Immature natural killer cell (primary cell): ENCODE results near the gene GCNT1. TPM values are rescaled to one million over a fixed set of nuclear protein-coding genes. Genes with fewer than 3 reads are reported as not detected.
"Not testable (repeated sequence)": the region's sequence is repeated elsewhere in the genome, so short reads cannot be mapped to it uniquely, and the experiment has no call there.

Experiments
- DNase-seq, 3 donors: peaks; one replicate each; pipeline ENCODE4 v3.0.0; 2022; ENCODE audit warnings: mixed read lengths in 1 of 3
- H3K27ac Mint-ChIP-seq, 6 donors: one replicate each; pipeline ENCODE4 v1.8.0; 2020; ENCODE audit warnings: mixed read lengths in 6 of 6, mild to moderate bottlenecking in 5 of 6, inconsistent platforms in 4 of 6, moderate library complexity in 3 of 6
- H3K27me3 Mint-ChIP-seq, 3 donors: one replicate each; pipeline ENCODE4 v1.8.0; 2020 to 2021; ENCODE audit warnings: low read depth in 3 of 3, mild to moderate bottlenecking in 3 of 3, mixed read lengths in 3 of 3, moderate library complexity in 3 of 3, inconsistent platforms in 1 of 3
- H3K36me3 Mint-ChIP-seq, 3 donors: one replicate each; pipeline ENCODE4 v1.8.0; 2020; ENCODE audit warnings: mixed read lengths in 3 of 3, inconsistent platforms in 2 of 3, mild to moderate bottlenecking in 2 of 3
- H3K4me1 Mint-ChIP-seq, 2 donors: one replicate each; pipeline ENCODE4 v1.8.0; 2020; ENCODE audit warnings: inconsistent platforms in 2 of 2, mild to moderate bottlenecking in 2 of 2, mixed read lengths in 2 of 2, moderate library complexity in 1 of 2
- H3K4me3 Mint-ChIP-seq, 5 donors: one replicate each; pipeline ENCODE4 v1.8.0; 2020; ENCODE audit warnings: mild to moderate bottlenecking in 5 of 5, mixed read lengths in 5 of 5, inconsistent platforms in 3 of 5, moderate library complexity in 3 of 5
- H3K9me3 Mint-ChIP-seq, 6 donors: one replicate each; pipeline ENCODE4 v1.8.0; 2020; ENCODE audit warnings: mild to moderate bottlenecking in 6 of 6, mixed read lengths in 6 of 6, inconsistent platforms in 4 of 6, moderate library complexity in 3 of 6
- polyA plus RNA-seq, 3 donors: library from polyadenylated mRNA; unstranded; fragments of 300-500 nt; fragmentation: Illumina TruSeq; gene quantifications; one replicate each; pipeline ENCODE4 v1.2.3, GENCODE V29; 2021

Gene GCNT1
- polyA plus RNA-seq, 3 donors from 2014 or later, result 4.8 to 18.9 (median 9.1) TPM

DNA sequence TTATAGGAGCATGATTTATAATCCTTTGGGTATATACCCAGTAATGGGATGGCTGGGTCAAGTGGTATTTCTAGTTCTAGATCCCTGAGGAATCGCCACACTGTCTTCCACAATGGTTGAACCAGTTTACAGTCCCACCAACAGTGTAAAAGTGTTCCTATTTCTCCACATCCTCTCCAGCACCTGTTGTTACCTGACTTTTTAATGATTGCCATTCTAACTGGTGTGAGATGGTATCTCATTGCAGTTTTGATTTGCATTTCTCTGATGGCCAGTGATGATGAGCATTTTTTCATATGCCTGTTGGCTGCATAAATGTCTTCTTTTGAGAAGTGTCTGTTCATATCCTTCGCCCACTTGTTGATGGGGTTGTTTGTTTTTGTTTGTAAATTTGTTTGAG is 20.4 kb downstream of the GCNT1 start:
- H3K36me3 Mint-ChIP-seq, result peaks cover 9 to 17% (median 13%) of the 10 kb centered on the region in 3 donors
- H3K4me3 Mint-ChIP-seq, H3K9me3 Mint-ChIP-seq, H3K27ac Mint-ChIP-seq, DNase-seq, H3K4me1 Mint-ChIP-seq, H3K27me3 Mint-ChIP-seq: not testable (repeated sequence)

DNA sequence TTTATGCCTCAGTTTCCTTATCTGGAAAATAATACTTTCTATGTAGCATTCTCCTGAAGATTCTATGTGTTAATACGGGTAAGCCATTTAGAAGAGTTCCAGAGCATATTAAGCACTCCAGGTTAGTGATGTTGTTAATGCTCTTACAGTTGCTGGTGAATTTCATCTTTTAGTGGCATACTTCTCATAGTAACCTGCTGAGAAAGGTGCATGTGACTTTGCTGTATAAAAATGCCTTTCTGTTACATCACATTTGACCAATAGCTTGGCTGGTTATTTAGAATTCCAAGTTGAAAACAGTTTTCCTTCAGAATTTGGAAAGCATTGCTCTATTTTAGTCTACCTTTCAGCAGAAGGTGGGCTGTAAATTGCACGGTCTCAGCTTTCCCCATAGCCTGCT is 27.2 kb downstream of the GCNT1 start:
- Mint-ChIP-seq H3K4me3 (no peak overlapping the region), H3K27me3 (peaks cover 0 to 2% (median 0%) of the 10 kb centered on the region in 3 donors), H3K4me1 (peaks cover 21 to 37% of the 10 kb centered on the region in 2 donors), H3K9me3 (no peaks in the 10 kb centered on the region), H3K27ac (no peak overlapping the region), H3K36me3 (peaks cover 0 to 7% (median 4%) of the 10 kb centered on the region in 3 donors)
- no peak for DNase-seq

DNA sequence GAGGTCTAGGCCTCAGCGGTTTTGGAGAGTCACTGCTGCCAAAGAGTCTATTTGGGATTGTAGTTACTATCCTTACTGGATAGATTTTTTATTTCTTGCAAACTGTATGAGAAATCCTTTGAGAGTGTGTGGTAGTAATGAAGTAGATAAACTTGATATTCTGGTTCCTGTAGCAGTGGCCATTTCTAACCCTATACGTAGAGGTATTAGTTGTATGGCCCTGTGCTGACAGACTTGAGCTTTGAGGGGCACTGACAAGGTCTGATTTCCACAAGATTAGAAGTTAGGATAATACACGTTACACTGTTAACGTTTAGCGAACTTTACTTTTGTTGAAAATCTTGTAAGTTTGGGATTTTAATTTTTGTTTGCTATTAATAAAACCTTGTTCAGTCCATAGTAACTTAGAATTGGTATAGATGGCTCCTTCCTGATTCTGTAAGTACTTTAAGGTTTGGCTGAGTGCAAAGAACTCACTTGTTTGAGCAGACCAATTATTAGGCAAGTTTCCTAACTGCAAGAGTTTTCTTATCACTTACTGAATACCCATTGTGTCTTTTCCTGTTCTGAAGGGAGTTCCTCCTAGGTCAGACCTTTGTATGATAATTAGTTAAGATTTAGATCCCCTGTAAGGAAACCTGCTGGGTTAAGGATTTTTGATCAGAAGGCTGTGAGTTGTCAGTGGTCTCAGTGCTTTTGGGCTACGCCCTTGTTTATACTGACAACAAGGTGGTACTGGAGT is 31.4 kb downstream of the GCNT1 start:
- peaks cover 0 to 2% (median 0%) of the 10 kb centered on the region in 6 donors for H3K9me3 Mint-ChIP-seq
- peak overlapping the region in 1 of 6 donors; percentile 27 for H3K27ac Mint-ChIP-seq
- no peak for DNase-seq
- H3K4me3 Mint-ChIP-seq, result peak overlapping the region in 1 of 5 donors; percentile 7
- H3K36me3 Mint-ChIP-seq, result peaks cover 4 to 15% (median 11%) of the 10 kb centered on the region in 3 donors
- peaks cover 23 to 41% of the 10 kb centered on the region in 2 donors for H3K4me1 Mint-ChIP-seq
- H3K27me3 Mint-ChIP-seq, result peaks cover 0 to 2% (median 0%) of the 10 kb centered on the region in 3 donors

DNA sequence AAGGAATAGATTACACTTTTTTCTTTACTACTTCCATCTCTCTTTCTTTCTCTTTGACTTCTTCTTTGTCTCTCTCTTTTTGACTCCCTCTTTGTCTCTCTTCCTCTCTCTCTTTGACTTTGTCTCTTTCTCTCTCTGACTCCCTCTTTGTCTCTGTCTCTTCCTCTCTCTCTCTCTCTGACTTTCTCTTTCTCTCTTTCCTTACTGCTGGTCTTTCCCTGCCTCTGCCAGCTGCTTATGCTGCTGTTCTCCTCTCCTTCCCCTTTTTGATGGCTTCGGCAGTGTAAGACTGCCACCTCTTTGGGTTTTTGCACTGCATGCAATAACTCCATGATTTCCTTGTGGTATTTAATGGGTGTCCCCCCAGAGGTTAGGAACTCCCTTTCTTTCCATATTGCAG is 32.1 kb downstream of the GCNT1 start:
- DNase-seq, H3K9me3 Mint-ChIP-seq, H3K27me3 Mint-ChIP-seq: not testable (repeated sequence)
- Mint-ChIP-seq H3K36me3 (peaks cover 6 to 16% (median 12%) of the 10 kb centered on the region in 3 donors), H3K4me3 (peak overlapping the region in 2 of 5 donors; percentile 1 to 69), H3K27ac (peak overlapping the region in 3 of 6 donors; percentile 0 to 51 (median 27)), H3K4me1 (peaks cover 23 to 41% of the 10 kb centered on the region in 2 donors)

DNA sequence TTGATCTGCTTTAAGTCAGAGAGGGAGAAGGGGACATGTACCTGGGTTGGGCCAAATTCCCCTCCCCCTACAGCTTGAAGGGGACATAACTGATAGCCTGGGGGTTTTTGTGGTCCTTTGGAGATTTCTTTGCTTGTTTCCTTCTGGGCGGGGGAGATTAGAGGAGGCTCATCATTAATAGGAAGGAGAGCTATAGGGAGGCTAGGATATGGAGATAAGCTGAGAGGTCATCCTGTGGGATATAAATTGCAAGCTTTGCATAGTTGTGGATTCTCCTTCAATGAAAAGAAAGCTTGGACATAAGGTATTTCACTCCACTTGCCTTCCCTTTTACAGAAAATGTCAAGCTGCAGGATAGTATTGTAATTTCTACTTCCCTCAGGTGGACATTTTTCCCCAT is 34.5 kb downstream of the GCNT1 start:
- H3K4me3 Mint-ChIP-seq, H3K27ac Mint-ChIP-seq: not testable (repeated sequence)

DNA sequence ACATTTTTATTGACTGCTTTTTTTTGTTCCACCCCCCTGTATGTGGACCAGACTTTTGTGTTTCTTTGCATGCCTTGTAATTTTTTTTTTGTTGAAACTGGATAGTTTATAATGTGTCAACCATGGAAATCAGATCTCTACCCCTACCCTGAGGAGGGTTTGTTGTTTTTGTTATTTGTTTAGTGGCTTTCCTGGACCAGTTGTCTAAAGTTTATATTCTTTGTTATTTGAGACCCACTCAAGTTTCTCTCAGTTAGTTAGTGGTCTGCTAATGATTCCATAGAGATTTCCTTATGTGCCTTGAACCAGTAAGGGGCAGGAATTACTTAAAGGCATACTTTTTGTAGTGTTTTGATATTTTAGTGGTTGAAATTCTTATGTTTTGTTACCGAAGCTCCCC is 41.1 kb downstream of the GCNT1 start:
- DNase-seq, result no peak
- Mint-ChIP-seq H3K36me3 (peaks cover 29 to 42% (median 38%) of the 10 kb centered on the region in 3 donors), H3K27me3 (peaks cover 0 to 3% (median 0%) of the 10 kb centered on the region in 3 donors), H3K4me1 (peaks cover 13 to 18% of the 10 kb centered on the region in 2 donors), H3K4me3 (no peak overlapping the region), H3K27ac (peak overlapping the region in 2 of 6 donors; percentile 13 to 39), H3K9me3 (peaks cover 0 to 1% (median 0%) of the 10 kb centered on the region in 6 donors)

More for the DNA sequence above, 34.5 kb downstream of the GCNT1 start:
- peaks cover 9 to 20% (median 13%) of the 10 kb centered on the region in 3 donors for H3K36me3 Mint-ChIP-seq
- H3K4me1 Mint-ChIP-seq, result peaks cover 20 to 27% of the 10 kb centered on the region in 2 donors
- not testable (repeated sequence) for H3K9me3 Mint-ChIP-seq, DNase-seq, H3K27me3 Mint-ChIP-seq

DNA sequence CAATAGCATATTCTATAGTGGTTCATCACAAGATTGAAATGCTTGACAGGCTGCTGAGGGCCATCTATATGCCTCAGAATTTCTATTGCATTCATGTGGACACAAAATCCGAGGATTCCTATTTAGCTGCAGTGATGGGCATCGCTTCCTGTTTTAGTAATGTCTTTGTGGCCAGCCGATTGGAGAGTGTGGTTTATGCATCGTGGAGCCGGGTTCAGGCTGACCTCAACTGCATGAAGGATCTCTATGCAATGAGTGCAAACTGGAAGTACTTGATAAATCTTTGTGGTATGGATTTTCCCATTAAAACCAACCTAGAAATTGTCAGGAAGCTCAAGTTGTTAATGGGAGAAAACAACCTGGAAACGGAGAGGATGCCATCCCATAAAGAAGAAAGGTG is 43.8 kb downstream of the GCNT1 start:
- H3K27me3 Mint-ChIP-seq, result no peaks in the 10 kb centered on the region
- no peak for DNase-seq
- H3K27ac Mint-ChIP-seq, result no peak overlapping the region
- no peaks in the 10 kb centered on the region for H3K9me3 Mint-ChIP-seq
- no peak overlapping the region for H3K4me3 Mint-ChIP-seq
- peaks cover 23 to 34% (median 29%) of the 10 kb centered on the region in 3 donors for H3K36me3 Mint-ChIP-seq
- peaks cover 13 to 18% of the 10 kb centered on the region in 2 donors for H3K4me1 Mint-ChIP-seq

DNA sequence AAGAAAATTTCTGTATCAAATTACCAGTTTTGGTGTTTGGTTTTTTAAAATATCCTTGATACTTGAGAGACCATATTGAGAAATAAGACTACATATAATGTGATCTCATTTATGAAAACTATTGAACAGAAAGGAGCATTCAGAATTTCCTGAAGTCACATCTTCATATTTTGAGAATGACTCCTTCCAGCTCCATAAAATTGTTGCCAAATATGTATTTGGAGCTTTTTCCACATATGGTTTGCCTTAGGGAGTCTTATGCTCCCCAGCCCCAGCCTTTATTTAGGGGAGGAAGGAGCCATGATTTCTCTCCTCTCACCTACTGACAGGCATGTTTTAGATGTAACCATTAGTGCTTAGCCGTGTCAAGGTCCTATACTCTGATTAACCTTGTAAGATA is 51.1 kb downstream of the GCNT1 start:
- no peaks in the 10 kb centered on the region for H3K4me1 Mint-ChIP-seq
- peaks cover 0 to 3% (median 3%) of the 10 kb centered on the region in 3 donors for H3K36me3 Mint-ChIP-seq
- H3K27me3 Mint-ChIP-seq, result peaks cover 0 to 2% (median 0%) of the 10 kb centered on the region in 3 donors
- DNase-seq, result no peak
- H3K27ac Mint-ChIP-seq, result no peak overlapping the region
- no peak overlapping the region for H3K4me3 Mint-ChIP-seq
- peaks cover 0 to 3% (median 0%) of the 10 kb centered on the region in 6 donors for H3K9me3 Mint-ChIP-seq

DNA sequence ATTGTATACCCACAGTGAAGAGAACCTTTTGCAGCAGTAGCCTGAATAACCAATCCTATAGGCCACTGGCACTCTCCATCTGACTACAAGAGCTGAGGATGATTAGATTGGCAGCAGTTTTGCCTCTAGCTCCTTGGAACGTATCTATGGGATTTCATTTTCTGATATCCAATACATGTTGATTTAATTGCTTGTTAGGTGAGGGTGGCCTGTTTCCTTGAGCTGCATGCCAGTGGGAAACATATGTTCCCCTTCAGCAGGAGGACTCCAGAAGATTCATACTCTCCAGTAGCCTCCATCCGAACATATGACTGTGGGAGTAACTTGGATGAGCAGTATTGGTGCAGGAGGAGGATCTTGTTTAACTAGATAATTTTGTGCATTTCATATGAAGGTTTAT is 51.5 kb downstream of the GCNT1 start:
- peaks cover 0 to 3% (median 0%) of the 10 kb centered on the region in 6 donors for H3K9me3 Mint-ChIP-seq
- H3K36me3 Mint-ChIP-seq, result peaks cover 0 to 5% (median 3%) of the 10 kb centered on the region in 3 donors
- peaks cover 0 to 3% (median 2%) of the 10 kb centered on the region in 3 donors for H3K27me3 Mint-ChIP-seq
- H3K4me1 Mint-ChIP-seq, result no peaks in the 10 kb centered on the region
- H3K27ac Mint-ChIP-seq, result no peak overlapping the region
- no peak for DNase-seq
- H3K4me3 Mint-ChIP-seq, result no peak overlapping the region

DNA sequence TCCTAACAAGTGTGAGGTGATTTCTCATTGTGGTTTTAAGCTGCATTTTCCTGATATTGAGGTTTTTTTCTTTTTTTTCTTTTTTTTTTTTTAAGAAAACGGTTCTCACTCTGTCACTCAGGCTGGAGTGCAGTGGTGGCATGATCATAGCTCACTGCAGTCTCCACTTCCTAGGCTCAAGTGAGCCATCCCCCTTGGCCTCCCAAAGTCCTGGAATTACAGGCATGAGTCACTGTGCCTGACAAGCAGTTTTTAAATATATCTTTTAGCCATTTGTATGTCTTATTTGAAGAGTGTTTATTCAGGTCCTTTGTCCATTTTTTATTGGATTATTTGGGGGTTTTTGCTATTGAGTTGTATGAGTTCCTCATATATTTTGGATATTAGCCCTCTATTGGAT is 53.8 kb downstream of the GCNT1 start:
- Mint-ChIP-seq H3K27ac (no peak overlapping the region), H3K9me3 (peaks cover 0 to 3% (median 0%) of the 10 kb centered on the region in 6 donors), H3K27me3 (peaks cover under 1 to 7% (median 3%) of the 10 kb centered on the region in 3 donors), H3K4me1 (peaks cover 5 to 12% of the 10 kb centered on the region in 2 donors), H3K4me3 (no peak overlapping the region), H3K36me3 (peaks cover 8 to 23% (median 14%) of the 10 kb centered on the region in 3 donors)
- no peak for DNase-seq

DNA sequence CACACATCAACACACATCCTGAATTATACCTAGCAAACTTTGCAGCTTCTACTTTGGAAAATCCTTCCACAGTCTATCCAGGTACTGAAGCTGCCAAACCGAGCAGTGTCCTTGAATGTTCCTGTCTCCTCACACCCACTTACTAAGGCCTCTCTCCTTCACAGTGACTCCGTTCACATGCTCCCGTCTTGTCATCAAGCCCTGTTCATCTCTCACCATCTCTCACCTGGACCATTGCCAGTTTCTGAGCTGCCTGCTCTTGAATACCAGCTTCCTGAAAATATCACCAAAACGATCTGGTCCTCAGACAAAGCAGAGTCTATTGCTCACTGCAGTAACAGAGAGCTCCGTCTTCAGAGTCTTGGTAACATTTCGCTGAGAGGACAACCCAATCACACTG is 57.4 kb downstream of the GCNT1 start:
- H3K9me3 Mint-ChIP-seq, result peaks cover 0 to 3% (median 0%) of the 10 kb centered on the region in 6 donors
- H3K27me3 Mint-ChIP-seq, result peaks cover 3 to 8% (median 4%) of the 10 kb centered on the region in 3 donors
- peak in 2 of 3 donors; percentile 6 to 18 for DNase-seq
- no peak overlapping the region for H3K4me3 Mint-ChIP-seq
- peaks cover 5 to 12% of the 10 kb centered on the region in 2 donors for H3K4me1 Mint-ChIP-seq
- peak overlapping the region in 1 of 6 donors; percentile 24 for H3K27ac Mint-ChIP-seq
- H3K36me3 Mint-ChIP-seq, result peaks cover 8 to 30% (median 29%) of the 10 kb centered on the region in 3 donors

DNA sequence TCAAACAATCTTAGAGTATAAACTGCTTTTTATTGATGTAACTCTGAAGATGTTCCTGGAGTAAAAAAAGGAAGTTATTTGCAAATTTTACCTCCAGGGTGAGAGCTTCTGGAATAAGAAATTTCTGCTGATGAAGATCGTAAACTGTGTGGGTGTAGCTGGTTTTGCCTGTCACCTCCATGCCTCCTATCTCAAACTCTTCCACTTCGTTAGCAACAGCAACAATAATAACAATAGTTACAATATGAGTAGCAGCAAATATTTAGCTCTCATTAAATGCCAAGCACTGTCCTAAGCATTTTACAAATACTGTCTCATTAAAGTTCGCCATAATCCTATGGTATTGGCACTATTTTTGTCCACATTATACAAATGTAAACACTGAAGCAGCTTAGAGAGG is 57.9 kb downstream of the GCNT1 start:
- peaks cover 0 to 3% (median 0%) of the 10 kb centered on the region in 6 donors for H3K9me3 Mint-ChIP-seq
- peaks cover 5 to 12% of the 10 kb centered on the region in 2 donors for H3K4me1 Mint-ChIP-seq
- no peak overlapping the region for H3K27ac Mint-ChIP-seq
- peaks cover 3 to 8% (median 4%) of the 10 kb centered on the region in 3 donors for H3K27me3 Mint-ChIP-seq
- no peak for DNase-seq
- H3K36me3 Mint-ChIP-seq, result peaks cover 8 to 35% (median 30%) of the 10 kb centered on the region in 3 donors
- H3K4me3 Mint-ChIP-seq, result no peak overlapping the region

DNA sequence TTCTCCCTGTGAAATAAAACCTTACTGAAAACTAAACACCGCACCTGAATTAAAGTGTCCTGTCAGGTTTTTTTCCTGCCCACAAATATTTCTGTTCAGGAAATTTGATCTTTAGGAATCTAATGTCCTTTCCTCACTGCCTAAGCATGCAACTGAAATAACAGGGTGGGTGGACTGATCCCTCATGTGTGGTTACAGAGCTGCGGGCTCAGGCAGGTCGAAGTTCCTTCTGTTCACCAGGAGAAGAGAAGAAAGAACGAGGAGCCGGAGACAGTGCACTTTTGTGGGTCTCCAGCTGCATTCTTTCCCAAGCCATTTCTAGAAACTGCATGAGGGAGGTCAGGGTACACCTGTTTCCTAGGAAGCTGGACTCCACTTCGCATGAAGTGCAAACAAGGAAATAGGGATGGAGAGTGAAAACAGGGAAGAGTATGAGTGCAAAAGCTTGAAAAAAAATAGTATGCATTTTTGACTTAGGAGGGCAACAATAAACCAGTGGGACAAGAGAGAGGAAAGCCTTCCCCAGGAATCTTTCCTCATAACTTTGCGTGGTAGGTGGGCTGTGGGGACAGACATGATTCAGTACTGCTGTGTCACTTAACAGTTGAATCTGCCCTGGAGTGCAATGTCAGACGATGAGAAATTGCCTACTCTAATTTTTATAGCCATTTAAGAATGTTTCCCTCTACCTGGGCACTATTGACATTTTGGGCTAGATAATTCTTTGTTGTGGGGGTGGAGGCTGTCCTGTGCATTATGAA is 60.3 kb downstream of the GCNT1 start:
- peaks cover 8 to 33% (median 30%) of the 10 kb centered on the region in 3 donors for H3K36me3 Mint-ChIP-seq
- H3K4me3 Mint-ChIP-seq, result no peak overlapping the region
- H3K27ac Mint-ChIP-seq, result peak overlapping the region in 1 of 6 donors; percentile 24
- DNase-seq, result no peak
- peaks cover 5 to 12% of the 10 kb centered on the region in 2 donors for H3K4me1 Mint-ChIP-seq
- no peaks in the 10 kb centered on the region for H3K9me3 Mint-ChIP-seq
- H3K27me3 Mint-ChIP-seq, result peaks cover 3 to 8% (median 4%) of the 10 kb centered on the region in 3 donors
